H9 (cell line): ENCODE results near the gene CENPP. TPM values are rescaled to one million over a fixed set of nuclear protein-coding genes. Genes with fewer than 3 reads are reported as not detected.

Experiments
- DNase-seq: peaks from one replicate; pipeline ENCODE4 v3.0.0-alpha.2; 2017
- H2AFZ ChIP-seq: one replicate; pipeline ENCODE4 v1.6.1; 2013; ENCODE audit warnings: mild to moderate bottlenecking, low read length, control low read depth, moderate library complexity
- H2AK5ac ChIP-seq: 2 replicates; pipeline ENCODE4 v1.6.1; 2013; ENCODE audit warnings: low read length, control low read depth, mixed read lengths; ENCODE audit not compliant: insufficient read length
- H2BK120ac ChIP-seq: one replicate; pipeline ENCODE4 v1.6.1; 2013; ENCODE audit warnings: low read depth, mild to moderate bottlenecking, low read length, control low read depth, inconsistent platforms; ENCODE audit not compliant: poor library complexity, severe bottlenecking
- H2BK12ac ChIP-seq: 2 replicates; pipeline ENCODE4 v1.6.1; 2013; ENCODE audit warnings: low read length, control low read depth, mixed read lengths, low read depth; ENCODE audit not compliant: insufficient read length
- H2BK15ac ChIP-seq: 2 replicates; pipeline ENCODE4 v1.6.1; 2013; ENCODE audit warnings: low read depth, low read length, control low read depth
- H2BK20ac ChIP-seq: one replicate; pipeline ENCODE4 v1.6.1; 2013; ENCODE audit warnings: low read depth, mild to moderate bottlenecking, low read length, control low read depth, inconsistent platforms; ENCODE audit not compliant: poor library complexity, severe bottlenecking
- H2BK5ac ChIP-seq: 2 replicates; pipeline ENCODE4 v1.6.1; 2013; ENCODE audit warnings: low read length, control low read depth, mixed read lengths; ENCODE audit not compliant: insufficient read length
- H3K14ac ChIP-seq: 2 replicates; pipeline ENCODE4 v1.6.1; 2013; ENCODE audit warnings: low read length, control low read depth; ENCODE audit not compliant: insufficient read depth
- H3K18ac ChIP-seq: 2 replicates; pipeline ENCODE4 v1.6.1; 2013; ENCODE audit warnings: low read depth, mild to moderate bottlenecking, mixed read lengths, low read length, control low read depth; ENCODE audit not compliant: insufficient read length
- H3K23ac ChIP-seq: 2 replicates; pipeline ENCODE4 v1.6.1; 2013; ENCODE audit warnings: low read length, control low read depth, mixed read lengths, low read depth; ENCODE audit not compliant: insufficient read length
- H3K23me2 ChIP-seq: 2 replicates; pipeline ENCODE4 v1.6.1; 2013; ENCODE audit warnings: low read depth, mild to moderate bottlenecking, mixed read lengths, low read length, control low read depth; ENCODE audit not compliant: insufficient read length, poor library complexity, severe bottlenecking
- H3K27ac ChIP-seq: 2 replicates; pipeline ENCODE4 v1.5.1; 2013; ENCODE audit warnings: low read length, control low read depth, mixed read lengths, low read depth; ENCODE audit not compliant: insufficient read length
- H3K27me3 ChIP-seq: 2 replicates; pipeline ENCODE4 v1.6.1; 2013; ENCODE audit warnings: low read length, control low read depth, inconsistent platforms; ENCODE audit not compliant: insufficient read depth
- H3K4ac ChIP-seq: 2 replicates; pipeline ENCODE4 v1.6.1; 2013; ENCODE audit warnings: low read depth, mild to moderate bottlenecking, control low read depth, inconsistent platforms, low read length, moderate library complexity
- H3K4me1 ChIP-seq: 2 replicates; pipeline ENCODE4 v1.6.1; 2013; ENCODE audit warnings: low read length, control low read depth, inconsistent platforms; ENCODE audit not compliant: insufficient read depth
- H3K4me2 ChIP-seq: 2 replicates; pipeline ENCODE4 v1.6.1; 2013; ENCODE audit warnings: low read length, control low read depth, mixed read lengths; ENCODE audit not compliant: insufficient read length, insufficient read depth
- H3K56ac ChIP-seq: 2 replicates; pipeline ENCODE4 v1.6.1; 2013; ENCODE audit warnings: low read depth, mild to moderate bottlenecking, mixed read lengths, low read length, control low read depth; ENCODE audit not compliant: insufficient read length
- H3K79me1 ChIP-seq: 2 replicates; pipeline ENCODE4 v1.6.1; 2013; ENCODE audit warnings: low read depth, mild to moderate bottlenecking, moderate library complexity, low read length, control low read depth, inconsistent platforms; ENCODE audit not compliant: insufficient read depth, poor library complexity, severe bottlenecking
- H3K79me2 ChIP-seq: 2 replicates; pipeline ENCODE4 v1.6.1; 2013; ENCODE audit warnings: low read length, control low read depth, inconsistent platforms; ENCODE audit not compliant: insufficient read depth
- H3K9ac ChIP-seq: 2 replicates; pipeline ENCODE4 v1.6.1; 2013; ENCODE audit warnings: low read length, control low read depth, mixed read lengths; ENCODE audit not compliant: insufficient read length; ENCODE audit errors: extremely low read depth
- H3K9me3 ChIP-seq: one replicate; pipeline ENCODE4 v1.6.1; 2013; ENCODE audit warnings: low read depth, low read length, inconsistent platforms; ENCODE audit not compliant: control insufficient read depth
- H3T11ph ChIP-seq: one replicate; pipeline ENCODE4 v1.6.1; 2013; ENCODE audit warnings: mild to moderate bottlenecking, low read length, control low read depth, inconsistent platforms
- H4K20me1 ChIP-seq: one replicate; pipeline ENCODE4 v1.6.1; 2013; ENCODE audit not compliant: control insufficient read depth, insufficient read length, insufficient read depth
- H4K5ac ChIP-seq: 2 replicates; pipeline ENCODE4 v1.6.1; 2013; ENCODE audit warnings: low read depth, mild to moderate bottlenecking, mixed read lengths, low read length, control low read depth; ENCODE audit not compliant: insufficient read length
- H4K8ac ChIP-seq: replicated peaks from 2 replicates; pipeline ENCODE4 v1.6.1; 2013; ENCODE audit warnings: low read length, control low read depth, mixed read lengths, low read depth; ENCODE audit not compliant: insufficient read length
- H4K91ac ChIP-seq: 2 replicates; pipeline ENCODE4 v1.6.1; 2013; ENCODE audit warnings: low read depth, mild to moderate bottlenecking, moderate library complexity, mixed read lengths, low read length, control low read depth; ENCODE audit not compliant: insufficient read length
- H3K27ac Mint-ChIP-seq, 3 experiments: 2 replicates in 2 of 3; 3 replicates in 1 of 3; pipeline ENCODE4 v1.8.0; 2020 to 2021; ENCODE audit warnings: mixed read lengths in 3 of 3, mild to moderate bottlenecking in 1 of 3, moderate library complexity in 1 of 3
- H3K27me3 Mint-ChIP-seq: 2 replicates; pipeline ENCODE4 v1.8.0; 2021; ENCODE audit warnings: low read depth, mild to moderate bottlenecking, moderate library complexity, mixed read lengths
- H3K36me3 Mint-ChIP-seq, 3 experiments: 2 replicates in 2 of 3; 3 replicates in 1 of 3; pipeline ENCODE4 v1.8.0; 2020 to 2021; ENCODE audit warnings: low read depth in 3 of 3, mixed read lengths in 3 of 3; ENCODE audit not compliant: insufficient read depth in 1 of 3
- H3K4me1 Mint-ChIP-seq, 2 experiments: 2 replicates each; pipeline ENCODE4 v1.8.0; 2020; ENCODE audit warnings: mixed read lengths in 2 of 2
- H3K4me3 Mint-ChIP-seq, 2 experiments: 2 replicates in 1 of 2; 3 replicates in 1 of 2; pipeline ENCODE4 v1.8.0; 2020 to 2021; ENCODE audit warnings: mild to moderate bottlenecking in 2 of 2, mixed read lengths in 2 of 2, moderate library complexity in 1 of 2
- H3K9me3 Mint-ChIP-seq, 2 experiments: 2 replicates in 1 of 2; 3 replicates in 1 of 2; pipeline ENCODE4 v1.8.0; 2020; ENCODE audit warnings: mild to moderate bottlenecking in 2 of 2, mixed read lengths in 2 of 2, moderate library complexity in 1 of 2
- CTCF ChIP-seq: fragments of 200-600 bp; sonication (generic); conservative IDR thresholded peaks from 3 replicates; pipeline ENCODE4 v1.8.0; 2021; ENCODE audit warnings: antibody characterized with exemption, mild to moderate bottlenecking
- WGBS: extraction: QIAGEN DNeasy Blood & Tissue Kit; methylation state at CpG from one replicate; pipeline ENCODE4 v1.1.7; 2013; ENCODE audit warnings: missing lambda C conversion rate, low lambda C conversion rate, mixed read lengths; ENCODE audit not compliant: insufficient read length; ENCODE audit errors: extremely low coverage; 5-methylcytosine and 5-hydroxymethylcytosine counted together
- total RNA-seq: library from RNA; stranded (reverse); gene quantifications from 2 replicates; pipeline ENCODE4 v1.2.1, GENCODE V29; 2021

The CENPP gene
- total RNA-seq, 1 experiment from 2014 or later = 9.1 TPM

GRCh38 chr9:92463984-92464383, 138.2 kb downstream of the CENPP start:
- H2BK5ac ChIP-seq = no peak overlapping the region
- Mint-ChIP-seq H3K4me3 (no peak overlapping the region), H3K27ac (no peak overlapping the region), H3K9me3 (no peaks in the 10 kb centered on the region), H3K36me3 (no peaks in the 10 kb centered on the region), H3K4me1 (peaks cover 11% of the 10 kb centered on the region in 2 experiments), H3K27me3 (no peaks in the 10 kb centered on the region)
- no peak overlapping the region for H2BK15ac ChIP-seq
- no peak overlapping the region for H3T11ph ChIP-seq
- H3K23ac ChIP-seq = no peak overlapping the region
- no peak overlapping the region for H2AK5ac ChIP-seq
- no peak for TF ChIP-seq CTCF
- H2AFZ ChIP-seq = no peak overlapping the region
- H3K4me2 ChIP-seq = no peak overlapping the region
- no peak overlapping the region for H4K5ac ChIP-seq
- no peak overlapping the region for H3K18ac ChIP-seq
- WGBS = no CpG with 5 or more reads among the region's 3 CpGs
- no peaks in the 10 kb centered on the region for H3K79me1 ChIP-seq
- H3K14ac ChIP-seq = no peak overlapping the region
- no peaks in the 10 kb centered on the region for H3K9me3 ChIP-seq
- H3K56ac ChIP-seq = no peak overlapping the region
- H3K79me2 ChIP-seq = no peaks in the 10 kb centered on the region
- H2BK12ac ChIP-seq = no peak overlapping the region
- no peak for DNase-seq
- H4K8ac ChIP-seq = no peak overlapping the region
- H2BK120ac ChIP-seq = no peak overlapping the region
- 0 out of 2 replicates have a peak, but pooled peaks cover 3% of the 10 kb centered on the region for H3K4me1 ChIP-seq
- H3K27ac ChIP-seq = no peak overlapping the region
- no peaks in the 10 kb centered on the region for H3K23me2 ChIP-seq
- no peak overlapping the region for H4K91ac ChIP-seq
- no peaks in the 10 kb centered on the region for H4K20me1 ChIP-seq
- H3K4ac ChIP-seq = no peak overlapping the region
- no peaks in the 10 kb centered on the region for H3K27me3 ChIP-seq
- H3K9ac ChIP-seq = no peak overlapping the region
- H2BK20ac ChIP-seq = no peak overlapping the region
